Nephron (organoid): ENCODE measurements around the gene NFKB1.

Experiments
- H3K27ac Mint-ChIP-seq, 3 experiments: 2 replicates each; pipeline ENCODE4 v1.8.0; 2020; ENCODE audit warnings: mixed read lengths in 3 of 3, mild to moderate bottlenecking in 2 of 3, moderate library complexity in 1 of 3
- H3K27me3 Mint-ChIP-seq: 2 replicates; pipeline ENCODE4 v1.8.0; 2021; ENCODE audit warnings: low read depth, mild to moderate bottlenecking, moderate library complexity, mixed read lengths
- H3K36me3 Mint-ChIP-seq: 2 replicates; pipeline ENCODE4 v1.8.0; 2020; ENCODE audit warnings: low read depth, mixed read lengths
- H3K4me1 Mint-ChIP-seq: 2 replicates; pipeline ENCODE4 v1.8.0; 2020; ENCODE audit warnings: mixed read lengths
- H3K4me3 Mint-ChIP-seq, 3 experiments: 2 replicates each; pipeline ENCODE4 v1.8.0; 2020; ENCODE audit warnings: mild to moderate bottlenecking in 3 of 3, mixed read lengths in 3 of 3, moderate library complexity in 2 of 3
- H3K9me3 Mint-ChIP-seq: 2 replicates; pipeline ENCODE4 v1.8.0; 2020; ENCODE audit warnings: mixed read lengths
- CTCF ChIP-seq, 3 experiments: fragments of 200-600 bp; sonication (generic); IDR thresholded peaks; one replicate each; pipeline ENCODE4 v1.5.0; 2021; ENCODE audit warnings: antibody characterized with exemption in 3 of 3; ENCODE audit not compliant: unreplicated experiment in 3 of 3

The NFKB1 gene

GRCh38 chr4:102639598-102639997, 138.4 kb downstream of the NFKB1 start:
- no peaks in the 10 kb centered on the region for H3K4me1 Mint-ChIP-seq
- peaks cover 26% of the 10 kb centered on the region for H3K36me3 Mint-ChIP-seq
- no peaks in the 10 kb centered on the region for H3K27me3 Mint-ChIP-seq
- peaks cover 2% of the 10 kb centered on the region for H3K9me3 Mint-ChIP-seq
- H3K4me3 Mint-ChIP-seq = no peak overlapping the region
- H3K27ac Mint-ChIP-seq = no peak overlapping the region
- TF ChIP-seq CTCF (IDR thresholded peaks at IDR 0.05; ENCODE audit: unreplicated experiment in 3 of 3) = no peak

GRCh38 chr4:102640669-102641068, 139.5 kb downstream of the NFKB1 start:
- Mint-ChIP-seq H3K4me1 (no peaks in the 10 kb centered on the region), H3K36me3 (peaks cover 30% of the 10 kb centered on the region), H3K27me3 (no peaks in the 10 kb centered on the region), H3K4me3 (no peak overlapping the region), H3K27ac (no peak overlapping the region), H3K9me3 (peaks cover 2% of the 10 kb centered on the region)
- TF ChIP-seq CTCF (IDR thresholded peaks at IDR 0.05; ENCODE audit: unreplicated experiment in 3 of 3) = no peak

GRCh38 chr4:102641793-102642192, 140.6 kb downstream of the NFKB1 start:
- H3K36me3 Mint-ChIP-seq = peaks cover 34% of the 10 kb centered on the region
- no peak overlapping the region for H3K27ac Mint-ChIP-seq
- H3K9me3 Mint-ChIP-seq = peaks cover 2% of the 10 kb centered on the region
- H3K4me3 Mint-ChIP-seq = no peak overlapping the region
- no peaks in the 10 kb centered on the region for H3K27me3 Mint-ChIP-seq
- TF ChIP-seq CTCF (IDR thresholded peaks at IDR 0.05; ENCODE audit: unreplicated experiment in 3 of 3) = no peak
- no peaks in the 10 kb centered on the region for H3K4me1 Mint-ChIP-seq

GRCh38 chr4:102642631-102643298, 141.6 kb downstream of the NFKB1 start:
- no peak overlapping the region for H3K4me3 Mint-ChIP-seq

GRCh38 chr4:102647117-102647516, 146.0 kb downstream of the NFKB1 start:
- Mint-ChIP-seq H3K4me3 (no peak overlapping the region), H3K36me3 (peaks cover 46% of the 10 kb centered on the region), H3K27ac (no peak overlapping the region), H3K4me1 (no peaks in the 10 kb centered on the region), H3K9me3 (peaks cover 2% of the 10 kb centered on the region), H3K27me3 (no peaks in the 10 kb centered on the region)
- no peak for TF ChIP-seq CTCF (IDR thresholded peaks at IDR 0.05; ENCODE audit: unreplicated experiment in 3 of 3)

More at GRCh38 chr4:102642631-102643298, 141.6 kb downstream of the NFKB1 start:
- Mint-ChIP-seq H3K4me1 (no peaks in the 10 kb centered on the region), H3K27ac (no peak overlapping the region), H3K9me3 (peaks cover 2% of the 10 kb centered on the region), H3K27me3 (no peaks in the 10 kb centered on the region), H3K36me3 (peaks cover 29% of the 10 kb centered on the region)
- no peak for TF ChIP-seq CTCF (IDR thresholded peaks at IDR 0.05; ENCODE audit: unreplicated experiment in 3 of 3)

- Mint-ChIP-seq H3K27me3 (no peaks in the 10 kb centered on the region), H3K4me3 (no peak overlapping the region), H3K9me3 (no peaks in the 10 kb centered on the region), H3K27ac (no peak overlapping the region), H3K4me1 (no peaks in the 10 kb centered on the region), H3K36me3 (no peaks in the 10 kb centered on the region)
- TF ChIP-seq CTCF (IDR thresholded peaks at IDR 0.05; ENCODE audit: unreplicated experiment in 3 of 3) = no peak
Observed at GRCh38 chr4:102657206-102657605, 156.0 kb downstream of the NFKB1 start.
